HG02981 (cell line): ENCODE results near the gene CLMP.

Experiments
- ATAC-seq: cut with Tn5 transposase; IDR thresholded peaks from one replicate; pipeline ENCODE4 v1.9.1; 2021; ENCODE audit warnings: mild to moderate bottlenecking, moderate library complexity; ENCODE audit not compliant: unreplicated experiment

CLMP gene

DNA sequence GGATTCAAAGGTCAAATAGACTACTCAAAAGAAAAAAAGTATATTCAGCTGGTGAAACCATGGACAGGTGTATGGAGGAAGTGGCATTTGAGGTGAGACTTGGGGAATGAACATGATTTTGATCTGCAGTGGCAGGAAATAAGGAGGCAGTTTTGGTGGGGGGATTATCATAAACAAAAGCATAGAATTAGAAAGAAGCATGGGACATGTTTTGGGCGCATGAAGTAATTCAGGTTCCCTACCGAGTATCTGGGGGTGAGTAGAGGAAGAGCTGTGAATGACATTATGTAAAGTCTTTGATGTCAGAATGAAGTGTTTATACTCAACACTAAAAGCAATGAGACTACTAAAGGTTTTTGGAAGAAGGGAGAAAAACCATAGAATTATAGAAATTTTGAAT lies 3.1 kb downstream of the CLMP start:
- no peak for ATAC-seq

DNA sequence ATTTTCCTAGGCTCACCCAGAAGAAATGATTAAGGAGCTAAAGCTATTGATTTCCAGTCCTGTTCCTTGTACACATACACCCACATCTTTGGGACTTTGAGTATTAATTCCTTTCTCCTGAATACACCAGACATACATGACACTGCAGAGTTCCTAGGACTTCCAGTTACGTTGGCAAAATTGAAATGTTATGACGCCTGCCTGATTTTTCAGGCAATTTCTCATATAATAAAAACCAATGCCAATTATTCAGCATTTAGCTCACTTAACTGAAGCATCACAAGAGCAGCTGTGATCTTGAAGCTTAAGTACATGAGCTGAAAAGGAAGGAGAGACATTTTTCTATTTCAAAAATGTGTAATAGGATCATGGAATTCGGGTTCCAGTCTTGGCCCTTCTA lies 4.5 kb downstream of the CLMP start:
- ATAC-seq, result no peak

DNA sequence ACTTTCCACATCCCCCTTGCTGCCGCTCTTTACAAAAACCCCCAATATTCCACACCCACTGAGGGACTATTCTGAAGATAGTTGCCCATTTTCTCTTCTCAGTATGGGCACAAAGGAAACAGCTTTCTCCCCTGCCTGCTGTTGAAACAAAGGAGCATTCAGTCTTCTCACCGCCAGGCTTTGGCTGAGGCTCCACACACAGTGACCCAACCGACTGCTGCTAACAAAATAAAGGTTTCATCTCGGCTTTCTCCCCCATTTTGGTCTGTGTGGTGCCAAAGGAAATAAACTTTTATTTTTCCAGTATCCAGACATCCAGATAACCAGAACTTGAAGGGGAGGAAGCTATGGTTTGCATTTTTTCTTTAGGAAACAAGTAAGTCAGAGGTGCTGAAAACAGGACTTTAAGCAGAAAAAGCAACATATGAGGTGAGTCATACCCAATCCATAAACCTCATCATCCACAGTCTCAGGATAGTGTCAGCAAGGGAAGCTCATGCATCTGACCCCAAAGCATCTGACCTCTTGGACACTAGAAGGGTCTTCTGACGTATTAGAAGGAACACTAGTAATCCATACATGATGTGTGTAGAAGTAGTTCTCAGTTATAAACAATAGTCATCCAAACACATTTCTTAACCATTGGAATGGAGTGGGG lies 6.4 kb downstream of the CLMP start:
- ATAC-seq, result no peak

DNA sequence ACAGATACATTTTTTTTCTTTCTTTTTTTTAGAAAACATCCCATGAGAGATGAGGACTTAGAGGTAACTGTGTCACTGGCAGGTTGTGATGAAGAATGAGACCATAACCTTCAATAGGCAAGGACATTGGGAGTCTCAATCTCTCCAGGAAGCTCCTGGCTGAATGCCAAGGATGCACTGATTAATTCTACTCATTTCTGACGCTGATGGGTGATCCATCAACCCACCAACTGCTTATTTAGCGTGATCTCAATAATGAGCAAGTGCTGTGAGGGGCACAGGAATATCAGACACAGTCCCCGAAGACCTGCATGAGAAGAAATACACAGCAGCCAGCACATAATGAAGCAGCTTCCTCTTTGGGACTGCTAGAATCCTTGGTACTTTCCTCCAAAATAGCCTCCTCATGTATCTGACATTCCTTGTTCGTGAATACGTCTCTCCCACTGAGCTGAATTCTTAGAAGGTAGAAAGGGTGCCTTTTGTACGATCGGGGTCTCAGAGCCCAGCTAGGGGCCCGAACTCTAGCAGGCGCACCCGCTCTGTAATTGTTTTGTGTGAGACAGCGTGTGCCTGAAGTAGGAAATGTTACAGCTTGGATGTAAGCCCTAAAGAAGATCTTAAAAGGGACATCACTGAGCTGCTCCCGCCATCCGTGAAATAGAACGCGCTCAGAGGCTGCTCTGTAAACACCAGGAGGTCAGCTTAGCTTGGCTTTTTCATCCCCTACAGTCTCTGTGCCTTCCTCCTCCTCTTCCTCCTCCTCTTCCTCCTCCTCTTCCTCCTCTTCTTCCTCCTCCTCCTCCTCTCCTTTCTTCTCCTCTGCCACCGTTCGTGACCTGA lies 7.2 kb downstream of the CLMP start:
- ATAC-seq, result no peak

DNA sequence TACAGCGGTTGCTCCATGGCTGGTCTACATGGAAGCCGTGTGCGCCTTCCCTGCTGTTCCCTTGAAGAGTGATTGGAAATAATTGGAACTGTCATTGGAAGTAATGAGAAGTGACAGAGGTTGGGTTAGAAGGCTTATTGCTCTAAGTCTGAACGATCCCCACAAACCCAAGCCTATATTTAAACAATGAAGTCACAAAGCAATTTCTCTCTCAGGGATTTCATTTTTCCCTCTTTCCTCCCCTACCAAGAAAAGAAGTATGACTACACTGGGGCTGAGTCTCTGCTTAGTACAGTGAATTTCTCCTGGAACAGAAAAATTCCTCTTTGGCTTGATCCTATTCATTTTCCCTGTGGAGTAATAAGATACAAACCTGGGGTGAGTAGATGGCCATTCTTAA lies 7.8 kb downstream of the CLMP start:
- no peak for ATAC-seq

DNA sequence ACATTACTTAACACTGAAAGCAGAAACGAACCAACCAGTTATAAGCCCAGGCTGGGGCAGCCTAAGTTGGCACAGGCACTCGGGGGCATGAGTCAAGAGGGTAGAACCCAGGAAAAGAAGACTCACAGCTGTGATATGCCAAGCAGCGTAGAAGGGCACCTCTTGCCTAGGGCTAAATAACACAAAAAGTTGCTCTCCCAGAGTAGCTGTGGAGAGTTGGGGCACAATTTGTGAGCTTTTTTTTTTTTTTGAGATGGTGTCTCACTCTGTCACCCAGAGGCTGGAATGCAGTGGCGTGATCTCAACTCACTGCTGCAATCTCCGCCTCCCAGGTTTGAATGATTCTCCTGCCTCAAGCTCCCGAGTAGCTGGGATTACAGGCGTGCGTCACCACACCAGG lies 8.8 kb downstream of the CLMP start:
- no peak for ATAC-seq

DNA sequence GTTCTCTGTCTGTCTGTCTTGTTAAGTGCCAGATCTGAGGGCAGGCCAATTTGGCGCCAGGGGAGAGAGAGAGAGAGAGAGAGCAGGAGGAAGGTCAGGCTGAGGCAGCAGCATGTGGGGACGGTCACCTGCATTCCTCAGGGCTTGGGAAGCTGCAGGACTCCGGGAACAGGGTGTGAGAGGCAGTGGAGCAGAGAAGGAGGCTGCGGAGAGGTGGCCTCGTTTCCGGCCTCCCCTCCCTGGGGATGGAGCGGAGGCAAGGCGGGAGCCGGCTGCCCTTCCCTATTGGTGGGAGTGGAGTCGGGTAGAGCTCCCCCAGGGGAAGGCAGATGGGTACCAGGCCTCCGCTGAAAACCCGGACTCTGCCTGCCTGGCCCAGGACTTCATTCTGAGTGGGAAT lies 9.7 kb downstream of the CLMP start:
- no peak for ATAC-seq

DNA sequence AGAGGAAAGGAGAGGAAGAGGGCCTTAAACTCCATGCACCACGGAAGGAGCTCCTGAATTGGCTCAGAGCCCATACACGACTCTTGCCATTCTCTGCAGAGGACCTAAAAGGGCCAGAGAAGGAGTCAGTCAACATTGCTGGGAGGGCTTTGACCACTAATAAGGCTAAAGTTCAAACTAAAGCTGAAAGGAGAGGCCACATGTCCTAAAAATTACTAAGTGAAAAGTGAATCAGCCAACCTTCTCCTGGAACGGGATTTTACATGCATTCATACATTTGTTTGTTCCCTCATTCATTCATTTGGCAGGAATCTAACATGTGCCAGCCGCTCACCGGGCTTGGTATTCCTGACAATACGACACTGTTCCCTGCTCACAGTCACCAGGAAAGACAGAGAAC lies 10.5 kb downstream of the CLMP start:
- ATAC-seq, result no peak

DNA sequence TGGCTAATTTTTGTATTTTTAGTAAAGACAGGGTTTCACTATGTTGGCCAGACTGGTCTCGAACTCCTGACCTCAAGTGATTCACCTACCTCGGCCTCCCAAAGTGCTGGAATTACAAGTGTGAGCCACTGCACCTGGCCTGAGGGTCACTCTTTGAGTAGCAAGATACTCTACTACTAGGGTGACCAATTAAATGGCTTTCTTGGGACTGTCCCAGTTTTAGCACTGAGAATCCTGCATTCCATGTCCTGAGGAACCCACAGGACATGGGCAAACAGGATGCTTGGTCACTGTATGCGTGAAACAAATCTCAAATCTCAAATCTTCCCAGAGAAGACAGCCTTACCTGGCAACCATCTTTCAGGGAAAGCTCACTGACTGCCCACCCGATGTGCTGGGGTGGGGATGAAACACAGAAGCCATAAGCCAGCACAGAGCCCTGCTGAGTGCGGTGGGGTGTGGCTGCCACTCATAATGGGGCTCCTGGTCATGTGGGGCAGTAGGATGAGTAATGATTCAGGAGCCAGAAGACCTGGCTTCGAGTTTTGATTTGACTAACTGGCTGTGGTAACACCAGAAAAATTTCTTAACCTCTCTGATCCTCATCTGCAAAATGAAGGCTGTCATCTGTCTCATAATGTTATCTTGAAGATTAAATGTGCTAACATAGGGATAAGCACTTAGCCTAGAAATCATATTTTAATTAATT lies 11.5 kb downstream of the CLMP start:
- ATAC-seq, result no peak

DNA sequence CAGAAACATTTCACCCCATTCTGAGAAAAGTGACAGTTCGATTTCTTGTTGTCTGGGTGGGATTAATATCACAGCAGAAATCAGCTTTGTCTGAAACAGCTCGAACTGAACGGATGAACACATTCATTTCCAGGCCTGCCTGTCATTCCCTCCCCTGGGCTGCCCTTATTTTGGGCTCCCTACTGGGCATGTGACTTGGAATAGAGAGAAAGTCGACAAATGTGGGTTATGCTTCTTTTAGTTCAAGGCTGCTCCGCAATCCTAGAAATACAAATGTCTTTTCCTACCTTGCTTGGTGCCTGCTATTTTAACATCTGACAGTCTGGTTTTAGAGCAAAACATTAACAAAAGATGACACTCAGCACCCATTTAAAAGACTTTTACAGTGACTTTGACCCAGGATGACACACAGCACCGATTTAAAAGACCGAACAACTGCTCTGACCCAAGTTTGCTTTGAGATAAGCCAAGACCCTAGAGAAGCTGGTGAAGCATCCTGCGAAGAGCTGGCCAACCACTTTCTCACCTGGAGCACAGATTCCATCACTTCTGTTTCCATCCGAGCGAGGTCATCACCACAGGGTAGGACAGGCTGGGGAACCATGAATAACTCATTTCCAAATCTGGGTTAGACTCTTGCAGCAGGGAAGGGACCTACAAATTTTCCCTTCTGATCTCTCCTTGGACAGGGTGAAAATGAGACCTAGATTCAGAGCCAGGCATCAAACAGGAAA lies 13.1 kb downstream of the CLMP start:
- ATAC-seq, result no peak

DNA sequence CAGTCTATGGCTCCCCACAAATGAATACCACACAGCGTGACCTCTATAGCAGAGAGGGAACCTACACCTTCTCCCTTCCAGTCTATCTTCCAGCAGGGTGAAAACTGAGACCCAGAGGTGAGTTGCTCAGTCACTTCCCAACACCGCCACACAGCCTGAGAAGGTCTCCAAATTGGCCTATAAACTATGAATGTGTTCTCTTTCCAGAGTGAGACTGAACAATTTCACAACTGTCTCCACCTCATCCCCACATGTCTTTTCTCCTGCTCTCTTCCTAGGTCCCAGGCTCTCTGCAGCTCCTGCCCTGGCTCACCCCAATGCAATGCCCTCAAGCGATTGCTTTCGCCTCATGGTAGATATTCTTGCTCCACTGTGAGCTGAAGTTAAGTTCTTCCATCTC lies 14.0 kb downstream of the CLMP start:
- no peak for ATAC-seq

DNA sequence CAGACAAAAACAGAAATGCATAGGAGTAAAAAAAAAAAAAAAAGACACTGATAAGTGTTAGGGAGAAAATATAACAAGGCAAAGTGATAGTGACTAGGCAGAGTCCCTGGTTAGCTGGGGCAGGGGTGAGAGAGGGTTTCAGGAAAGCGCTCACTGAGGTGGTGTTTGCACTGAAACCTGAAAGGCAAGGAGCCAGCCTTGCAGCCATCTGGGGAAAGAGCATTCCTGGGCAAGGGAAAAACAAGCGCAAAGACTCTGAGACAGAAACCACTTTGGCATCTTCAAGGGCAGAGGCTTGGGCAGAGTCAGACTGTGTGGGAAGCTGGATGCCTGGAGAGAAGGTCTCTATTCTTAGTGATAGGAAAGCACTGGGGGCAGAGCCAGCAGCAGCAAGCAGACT lies 14.5 kb downstream of the CLMP start:
- no peak for ATAC-seq

DNA sequence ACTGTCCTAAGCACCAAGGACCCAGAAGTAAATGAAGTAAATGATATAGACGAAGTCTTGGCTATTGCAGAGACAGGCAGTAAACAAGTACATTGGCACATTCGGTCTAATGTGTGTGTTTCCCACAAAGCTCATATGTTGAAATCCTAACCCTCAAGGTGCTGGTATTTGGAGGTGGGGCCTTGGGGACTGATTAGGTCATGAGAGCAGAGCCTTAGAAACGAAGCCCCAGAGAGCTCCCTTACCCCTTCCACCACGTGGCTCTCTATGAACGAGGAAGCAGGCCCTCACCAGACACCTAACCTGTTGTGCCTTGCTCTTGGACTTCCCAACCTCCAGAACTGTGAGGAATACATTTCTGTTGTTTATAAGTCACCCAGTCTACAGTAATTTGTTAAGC lies 14.9 kb downstream of the CLMP start:
- no peak for ATAC-seq

DNA sequence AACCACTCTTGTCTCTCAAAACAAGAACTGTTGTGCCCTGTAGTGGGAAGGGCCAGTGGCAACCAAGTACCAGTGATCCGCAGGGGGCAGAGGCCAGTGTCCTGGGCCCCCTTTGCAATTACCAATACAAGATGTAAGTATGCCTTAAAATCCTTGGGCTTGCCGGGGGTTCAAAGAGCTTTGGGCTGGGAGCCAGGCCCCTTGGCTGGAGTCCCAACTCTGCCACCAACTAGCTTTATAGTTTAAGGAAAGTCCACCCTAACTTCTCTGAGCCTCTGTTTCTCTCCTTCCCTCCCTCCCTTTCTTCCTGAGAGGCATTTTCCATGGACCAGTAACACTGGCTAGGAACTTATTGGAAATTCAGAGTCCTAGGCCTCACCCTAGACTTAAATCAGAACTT lies 15.5 kb downstream of the CLMP start:
- no peak for ATAC-seq

DNA sequence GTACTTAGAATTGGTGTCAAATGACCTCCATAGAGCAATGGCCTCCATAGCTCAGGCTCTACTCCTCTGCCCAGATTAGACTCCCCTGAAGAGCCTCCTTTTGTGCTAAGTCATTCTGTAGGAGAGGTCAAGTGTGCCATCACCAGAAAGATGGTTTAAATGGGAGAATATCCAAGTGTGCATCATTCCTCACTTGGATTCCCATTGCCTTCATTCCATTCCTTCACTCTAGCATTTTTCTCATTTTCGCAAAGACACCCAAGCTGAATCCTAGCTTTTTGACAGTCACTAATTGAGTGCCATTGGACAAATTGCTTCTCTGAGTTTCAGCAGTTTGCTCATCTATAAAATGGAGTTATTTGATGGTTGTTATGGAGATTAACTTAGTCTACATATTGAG lies 16.9 kb downstream of the CLMP start:
- no peak for ATAC-seq

DNA sequence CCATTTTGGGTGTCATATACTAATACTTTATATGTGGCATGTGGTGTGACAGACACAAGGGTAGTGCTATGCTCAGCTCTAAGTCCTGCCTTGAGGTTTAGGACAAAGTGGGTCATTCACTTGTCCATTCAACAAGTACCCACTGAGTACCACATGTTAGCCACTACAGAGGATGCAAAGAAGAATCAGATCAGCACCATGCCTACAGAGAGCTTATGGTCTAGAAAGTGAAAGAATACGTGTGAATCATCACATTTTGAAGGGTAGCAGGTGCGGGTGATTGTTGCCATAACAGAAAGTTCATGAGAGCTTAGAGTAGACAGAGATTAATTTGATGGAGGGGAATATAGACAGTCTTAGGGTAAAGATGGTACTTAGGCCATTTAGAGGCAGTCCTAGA lies 18.3 kb downstream of the CLMP start:
- ATAC-seq, result no peak

DNA sequence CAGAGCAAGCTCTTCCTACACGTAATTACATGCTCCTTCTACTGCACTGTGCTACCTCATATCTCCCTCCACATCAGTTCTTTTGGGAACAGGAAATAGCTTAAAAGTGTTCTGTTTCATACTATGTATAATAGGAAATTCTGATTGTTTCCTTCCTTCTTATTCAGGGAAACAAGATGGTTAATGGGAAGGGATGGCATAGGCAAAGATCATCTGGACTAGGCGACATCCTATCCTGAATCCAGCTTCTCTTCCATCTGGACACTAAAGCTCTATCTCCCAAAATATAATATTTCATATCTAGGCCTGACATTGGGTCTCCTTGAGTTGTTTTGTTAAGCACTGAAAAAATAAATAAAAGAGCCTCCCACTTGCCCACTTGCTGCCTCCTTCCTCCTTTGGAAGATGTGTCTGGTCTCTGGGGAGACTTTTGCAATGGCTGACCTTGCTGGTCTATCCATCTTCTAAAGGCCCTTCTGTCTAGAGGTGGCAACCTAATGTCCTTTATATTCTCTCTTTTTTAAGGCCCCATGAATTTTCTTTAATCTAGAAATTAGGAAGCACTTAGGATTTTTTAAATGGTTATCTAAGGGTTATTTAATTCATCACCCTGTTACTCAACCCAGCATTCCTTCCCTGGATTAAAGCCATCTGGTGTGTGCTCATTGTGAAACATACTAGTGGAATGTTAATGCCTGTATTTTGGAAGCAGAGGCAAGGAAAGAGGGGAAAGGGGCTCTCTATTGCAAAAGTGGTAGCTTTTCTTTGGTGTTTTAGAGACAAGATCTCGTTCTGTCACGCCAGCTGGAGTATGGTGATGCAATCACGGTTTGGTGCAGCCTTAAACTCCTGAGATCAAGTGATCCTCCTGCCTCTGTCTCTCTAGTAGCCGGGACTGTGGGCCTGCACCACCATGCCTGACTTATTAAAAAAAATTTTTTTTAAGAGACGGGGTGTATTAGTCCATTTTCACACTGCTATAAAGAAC lies 20.6 kb downstream of the CLMP start:
- no peak for ATAC-seq

DNA sequence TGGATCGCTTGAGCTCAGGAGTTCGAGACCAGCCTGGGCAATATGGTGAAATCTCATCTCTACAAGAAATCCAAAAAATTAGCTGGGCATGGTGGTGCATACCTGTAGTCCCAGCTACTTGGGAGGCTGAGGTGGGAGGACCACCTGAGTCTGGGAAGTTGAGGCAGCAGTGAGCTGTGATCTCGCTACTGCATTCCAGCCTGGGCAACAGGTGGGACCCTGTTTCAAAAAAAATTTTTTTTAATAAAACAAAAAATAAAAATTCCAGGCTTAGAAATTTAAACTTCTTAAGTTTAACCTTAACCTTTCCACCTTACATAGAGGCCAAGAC lies 21.2 kb downstream of the CLMP start:
- no peak for ATAC-seq

DNA sequence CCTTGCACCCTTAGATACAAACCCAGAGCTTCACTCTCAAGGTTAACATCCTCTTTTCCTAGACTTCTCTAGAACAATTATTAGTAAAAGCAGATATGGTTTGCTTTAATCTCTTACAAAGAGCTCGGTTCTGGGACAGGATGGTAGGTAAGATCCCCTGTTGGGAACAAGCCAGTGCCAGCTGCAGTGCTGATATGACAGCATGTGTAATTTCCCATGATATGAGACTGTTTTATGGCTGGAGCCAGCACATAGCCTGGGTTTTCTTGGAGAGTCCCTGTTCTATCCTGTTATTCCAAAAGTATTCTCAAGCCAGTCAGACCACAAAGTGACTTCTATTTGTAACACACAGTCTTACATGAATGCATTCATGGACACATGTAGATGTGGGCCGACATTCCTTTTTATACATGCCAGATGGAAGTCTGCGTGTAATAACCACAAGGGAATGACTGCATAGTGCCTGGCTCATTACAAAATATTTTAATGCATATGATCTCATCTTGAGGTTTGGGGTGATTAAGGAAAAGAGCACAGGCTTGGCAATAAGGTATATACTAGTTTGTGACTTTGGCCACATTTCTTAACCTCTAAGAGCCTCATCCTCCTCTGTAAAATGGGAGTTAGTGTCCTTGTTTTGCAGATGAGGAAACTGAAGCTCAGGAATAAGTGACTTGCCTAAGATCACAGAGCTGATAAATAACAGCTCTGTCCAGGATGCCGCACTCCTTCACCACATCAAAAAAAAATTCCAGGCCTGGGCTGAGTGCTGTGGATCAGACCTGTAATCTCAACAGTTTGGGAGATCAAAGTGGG lies 21.8 kb downstream of the CLMP start:
- ATAC-seq, result no peak

DNA sequence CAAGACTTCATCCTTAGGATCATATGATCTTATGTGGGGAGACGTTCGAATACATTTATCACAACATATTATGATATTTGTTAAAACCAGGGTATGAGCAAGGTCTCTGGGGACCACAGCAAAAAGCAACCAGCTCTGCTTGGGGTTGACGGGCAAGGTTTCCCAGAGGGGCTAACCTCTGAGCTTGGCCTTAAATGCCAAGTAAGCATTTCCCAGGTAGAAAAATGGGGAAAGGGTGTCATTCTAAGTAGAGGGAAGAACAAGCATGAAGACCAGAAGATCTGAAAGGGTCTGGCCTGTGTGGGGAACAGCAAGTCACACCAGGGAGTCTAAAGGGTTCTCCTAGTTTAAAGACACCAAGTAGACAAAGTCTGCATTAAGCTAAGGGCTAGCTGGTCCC lies 24.1 kb downstream of the CLMP start:
- no peak for ATAC-seq
